GM19193 (cell line): ENCODE data around the gene CCNDBP1.

ENCODE experiments used
- POLR2A ChIP-seq: IDR thresholded peaks from 4 replicates; pipeline ENCODE4 v1.6.1; 2011; ENCODE audit not compliant: insufficient read depth, insufficient read length; ENCODE audit errors: extremely low read depth

The CCNDBP1 gene

DNA sequence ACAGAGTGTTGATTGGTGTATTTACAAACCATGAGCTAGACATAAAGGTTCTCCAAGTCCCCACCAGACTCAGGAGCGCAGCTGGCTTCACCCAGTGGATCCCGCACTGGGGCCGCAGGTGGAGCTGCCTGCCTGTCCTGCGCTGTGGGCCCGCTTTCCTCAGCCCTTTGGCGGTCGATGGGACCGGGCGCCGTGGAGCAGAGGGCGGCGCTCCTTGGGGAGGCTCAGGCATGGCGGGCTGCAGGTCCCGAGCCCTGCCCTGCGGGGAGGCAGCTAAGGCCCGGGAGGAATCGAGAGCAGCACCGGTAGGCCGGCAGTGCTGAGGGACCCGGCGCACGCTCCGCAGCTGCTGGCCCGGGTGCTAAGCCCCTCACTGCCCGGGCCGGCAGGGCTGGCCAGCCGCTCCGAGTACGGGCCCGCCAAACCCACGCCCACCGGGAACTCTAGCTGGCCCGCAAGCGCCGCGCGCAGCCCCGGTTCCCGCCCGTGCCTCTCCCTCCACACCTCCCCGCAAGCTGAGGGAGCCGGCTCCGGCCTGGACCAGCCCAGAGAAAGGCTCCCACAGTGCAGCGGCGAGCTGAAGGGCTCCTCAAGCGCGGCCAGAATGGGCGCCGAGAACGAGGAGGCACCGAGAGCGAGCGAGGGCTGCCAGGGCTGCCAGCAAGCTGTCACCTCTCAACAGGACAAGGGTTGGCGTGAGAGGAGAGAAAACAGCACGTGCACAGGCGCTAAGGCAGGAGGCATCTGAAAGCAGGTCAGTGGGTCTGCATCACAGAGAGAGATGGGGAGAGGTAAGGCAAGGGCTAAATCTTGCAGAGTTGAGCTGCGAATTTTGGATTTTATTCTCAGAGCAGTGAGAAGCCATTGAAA, 41.5 kb downstream of the CCNDBP1 start:
- no peak for TF ChIP-seq POLR2A

DNA sequence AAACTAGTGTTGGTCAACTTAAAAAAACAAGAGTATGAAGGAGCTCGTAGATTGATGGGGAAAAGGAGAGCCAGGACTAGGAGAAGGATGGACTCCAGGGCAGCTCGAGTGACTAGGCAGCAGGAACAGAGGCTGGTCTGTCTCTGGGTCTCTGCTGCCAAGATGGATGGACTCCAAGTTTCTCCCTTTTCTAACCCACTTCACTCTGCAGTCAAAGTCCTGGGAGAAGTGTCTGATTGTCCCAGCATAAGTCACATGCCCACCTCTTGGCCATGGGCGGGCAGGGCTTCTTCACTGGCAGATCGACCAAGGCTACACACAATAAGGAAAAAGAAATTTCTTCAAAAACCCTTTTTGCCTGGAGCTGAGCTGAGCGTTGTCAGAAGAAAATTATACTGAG, 44.8 kb downstream of the CCNDBP1 start:
- TF ChIP-seq POLR2A: no peak

DNA sequence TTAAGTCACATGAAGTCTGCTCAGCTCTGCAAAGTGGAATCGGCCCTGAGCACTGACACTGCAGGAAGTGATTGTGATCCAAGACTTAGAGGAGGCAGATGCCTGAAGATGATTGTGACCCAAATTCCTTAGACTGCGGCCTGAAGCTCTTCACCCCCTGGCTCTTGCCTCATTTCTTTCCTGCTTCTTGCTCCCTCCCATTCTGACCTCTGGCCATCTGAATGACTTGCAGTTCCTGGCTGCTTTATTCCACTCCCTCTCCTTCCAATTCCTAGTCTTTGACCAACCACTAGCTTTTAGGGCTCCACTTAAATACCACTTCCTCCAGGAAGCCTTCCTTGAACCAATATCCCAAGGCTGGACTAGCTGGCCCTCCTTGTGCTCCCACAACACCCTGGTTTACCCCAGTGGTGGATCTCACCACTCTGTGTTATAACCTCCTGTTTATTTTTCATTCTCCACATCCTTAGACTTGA, 45.5 kb downstream of the CCNDBP1 start:
- no peak for TF ChIP-seq POLR2A

DNA sequence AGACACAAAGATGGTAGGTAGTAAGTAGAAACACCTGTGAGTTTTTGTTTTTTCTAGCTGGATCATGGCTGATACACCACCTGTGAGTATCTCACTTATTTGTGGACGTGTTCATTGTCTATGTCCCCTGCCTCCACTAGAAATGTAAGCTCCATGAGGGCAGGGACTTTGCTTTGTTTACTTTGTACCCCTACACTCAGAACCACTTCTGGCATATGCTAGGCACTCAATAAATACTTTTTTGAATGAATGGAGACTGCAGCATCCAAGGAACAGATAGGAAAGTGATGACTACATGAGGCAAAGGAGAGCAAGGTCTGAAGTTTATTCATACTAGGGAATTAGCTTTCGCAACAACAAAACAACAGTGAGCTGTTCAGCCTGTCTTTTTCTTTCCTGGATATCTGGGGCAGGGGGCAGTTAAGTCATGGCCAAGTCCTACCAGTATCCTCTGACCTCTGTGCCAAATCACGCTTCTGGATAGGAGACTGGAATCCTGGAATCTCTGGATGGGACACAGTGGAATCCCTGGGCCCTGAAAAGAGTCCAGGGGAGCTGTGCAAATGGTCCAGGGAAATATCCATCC, 47.2 kb downstream of the CCNDBP1 start:
- TF ChIP-seq POLR2A: no peak

DNA sequence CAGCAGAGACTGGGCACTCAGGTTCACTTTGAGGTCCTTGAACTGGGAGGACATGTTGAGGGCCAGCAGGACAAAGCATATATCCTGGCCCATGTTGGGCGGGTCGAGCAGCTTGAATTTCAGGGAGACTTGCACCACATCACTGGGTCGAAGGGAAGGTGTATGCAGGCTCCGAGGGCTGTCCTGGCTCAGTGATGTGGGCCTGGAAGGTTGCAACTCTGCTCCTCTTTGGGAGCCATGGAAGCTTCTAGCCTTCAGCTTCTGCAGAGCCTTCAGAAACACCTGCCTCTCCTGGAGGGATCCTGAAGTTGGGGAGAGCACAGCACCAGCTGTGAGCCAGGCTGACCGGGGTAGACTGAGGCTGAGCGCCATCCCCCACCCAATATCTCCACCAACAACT, 50.3 kb downstream of the CCNDBP1 start:
- no peak for TF ChIP-seq POLR2A

DNA sequence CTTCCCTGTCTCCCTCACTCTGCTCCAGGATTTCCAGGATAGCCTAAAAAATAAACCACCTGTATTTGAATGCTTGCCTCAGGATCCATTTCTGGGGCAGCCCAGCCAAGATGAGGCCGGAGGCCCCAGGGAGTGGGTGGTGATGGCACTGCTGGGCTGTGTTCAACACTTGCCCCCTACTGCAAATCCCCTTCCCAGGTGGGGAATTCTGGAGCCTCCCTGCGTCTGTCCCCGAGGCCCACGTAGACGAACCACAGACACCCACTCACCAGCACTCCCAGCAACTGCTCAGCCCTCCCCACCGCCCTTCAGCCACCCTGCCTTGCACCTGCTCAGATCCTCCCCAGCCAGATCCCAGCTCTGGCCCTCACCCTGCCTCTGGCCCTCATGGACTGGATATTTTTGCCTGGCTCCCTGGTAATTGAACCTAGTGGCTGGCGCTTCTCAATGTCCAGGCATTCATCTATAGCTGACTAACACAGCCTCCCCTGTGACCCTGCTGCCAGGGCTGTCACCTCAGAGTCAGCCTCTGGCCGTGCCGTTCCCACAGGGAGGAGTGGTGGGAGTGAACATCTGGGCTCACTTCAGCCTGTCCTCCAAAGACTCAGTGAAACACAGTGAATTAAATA, 52.8 kb downstream of the CCNDBP1 start:
- TF ChIP-seq POLR2A: no peak

DNA sequence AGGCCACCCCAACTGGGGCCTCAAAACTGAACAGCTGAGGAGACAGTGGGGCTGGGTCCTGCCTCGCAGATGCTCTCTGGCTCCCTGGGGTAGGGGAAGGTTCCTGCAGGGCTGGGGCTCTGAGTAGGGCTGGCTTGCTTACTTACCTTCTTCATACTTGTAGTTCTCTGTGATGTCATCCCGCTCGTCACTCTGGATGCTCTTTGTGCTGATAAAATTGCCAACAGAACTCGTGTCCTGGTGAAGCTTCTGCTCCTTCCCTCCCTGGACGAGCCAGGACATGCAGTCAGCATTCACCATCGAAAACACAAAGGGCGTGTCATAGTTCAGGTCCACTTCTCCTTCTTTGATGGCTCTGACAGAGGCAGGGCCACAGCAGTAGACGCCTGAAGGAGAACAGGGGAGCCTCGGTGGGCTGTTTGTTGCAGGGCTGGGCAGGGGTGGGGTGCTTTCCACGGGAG, 53.5 kb downstream of the CCNDBP1 start:
- no peak for TF ChIP-seq POLR2A

DNA sequence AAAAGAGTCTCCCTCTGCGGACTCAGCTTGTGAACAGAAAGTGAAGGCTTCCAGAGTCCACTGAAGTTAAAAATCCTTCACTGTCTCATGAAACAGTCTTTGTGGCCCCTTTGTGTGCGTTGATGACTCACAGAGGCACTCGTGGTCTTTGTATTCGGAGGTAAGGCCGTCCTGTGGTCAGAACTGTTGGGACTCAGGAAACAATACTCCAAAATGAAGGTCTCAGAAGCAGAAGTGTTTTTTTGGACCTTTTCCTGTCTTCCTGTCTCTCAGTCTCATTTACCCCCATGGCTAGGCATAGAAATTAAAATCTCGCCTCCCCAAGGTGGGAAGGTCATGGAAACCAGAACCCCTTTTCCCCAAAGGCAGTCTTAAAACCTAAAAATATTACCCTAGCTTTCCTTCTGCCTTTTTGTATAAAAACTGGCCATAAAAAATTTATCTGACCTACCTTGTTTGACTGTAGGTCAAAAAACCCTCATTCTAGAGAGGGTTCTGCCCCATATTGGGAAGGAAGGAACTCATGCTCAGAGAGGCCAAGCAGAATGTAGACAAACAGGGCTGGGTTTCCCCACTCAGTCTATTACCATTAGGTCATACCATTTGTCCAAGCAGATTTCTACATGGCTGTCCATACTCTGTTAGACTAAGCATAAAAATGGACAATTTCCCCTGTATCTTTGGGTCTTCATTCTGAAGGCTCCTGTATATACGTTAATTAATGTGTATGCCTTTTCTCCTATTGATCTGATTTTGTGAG, 54.7 kb downstream of the CCNDBP1 start:
- no peak for TF ChIP-seq POLR2A

DNA sequence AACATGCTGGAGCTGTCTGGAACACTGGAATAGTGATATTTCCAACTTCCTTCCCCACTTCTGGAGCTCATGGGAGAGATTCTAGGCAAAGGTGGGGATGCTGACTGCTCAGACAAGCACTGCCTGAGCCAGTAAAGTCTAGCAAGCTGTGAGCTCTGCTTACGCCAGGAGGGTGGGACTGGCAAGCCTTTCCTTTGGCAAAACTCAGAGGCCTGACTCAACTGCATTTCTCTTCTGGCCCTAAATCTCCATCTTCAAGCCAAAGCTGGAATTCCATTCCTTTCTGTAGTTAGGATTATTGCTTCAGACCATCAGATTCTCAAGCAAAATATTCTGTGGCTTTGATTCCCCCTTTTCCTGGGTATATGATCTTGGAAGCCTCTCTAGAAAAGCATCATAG, 55.9 kb downstream of the CCNDBP1 start:
- no peak for TF ChIP-seq POLR2A

DNA sequence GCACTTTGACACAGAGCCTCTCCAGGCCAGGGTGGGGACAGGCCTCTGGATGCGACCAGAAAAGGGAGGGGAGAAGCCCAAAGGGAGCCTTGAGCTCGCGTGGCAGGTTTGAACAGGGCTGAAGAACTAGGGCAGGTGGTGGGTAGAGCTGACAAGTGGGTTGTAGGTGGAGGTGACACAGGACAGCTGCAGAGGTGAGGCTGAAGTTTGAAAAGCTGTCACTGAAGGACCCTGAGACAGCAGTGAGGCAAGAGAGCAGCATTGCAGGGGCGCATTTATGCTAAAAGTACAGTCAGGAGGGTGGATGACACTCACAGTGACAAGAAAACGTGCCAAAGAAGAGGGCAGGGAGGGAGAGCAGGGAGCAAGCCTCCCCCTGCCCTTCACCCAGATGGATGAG, 57.4 kb downstream of the CCNDBP1 start:
- TF ChIP-seq POLR2A: no peak

DNA sequence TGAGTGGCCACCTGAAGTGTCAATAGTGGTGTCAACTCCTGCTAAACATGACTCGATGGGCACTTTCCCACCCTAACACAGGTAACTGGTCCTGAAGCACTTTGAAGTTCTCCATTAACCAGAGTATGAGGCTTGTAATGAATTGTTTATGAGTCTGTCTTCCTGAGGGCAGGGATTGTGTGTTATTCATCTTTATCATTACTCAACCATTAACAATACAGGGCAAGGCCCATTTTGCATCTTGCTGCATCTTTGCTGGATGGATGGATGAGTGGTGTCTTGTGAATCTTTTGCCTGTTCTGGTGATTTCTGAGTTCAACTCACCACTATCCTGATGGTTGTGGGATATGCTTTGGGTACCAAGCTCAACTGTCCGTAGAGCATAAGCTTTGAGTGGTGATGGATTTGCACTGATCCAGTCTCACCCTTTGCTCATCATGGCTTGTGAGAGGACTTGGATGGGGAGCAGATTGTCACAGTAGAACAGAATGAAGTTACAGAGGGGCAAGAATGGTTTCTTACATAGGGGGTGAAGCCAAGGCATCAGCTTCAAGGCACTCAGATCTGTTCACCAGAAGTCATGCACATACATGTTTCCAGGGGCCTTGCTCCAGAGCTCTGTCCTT, 57.9 kb downstream of the CCNDBP1 start:
- no peak for TF ChIP-seq POLR2A

DNA sequence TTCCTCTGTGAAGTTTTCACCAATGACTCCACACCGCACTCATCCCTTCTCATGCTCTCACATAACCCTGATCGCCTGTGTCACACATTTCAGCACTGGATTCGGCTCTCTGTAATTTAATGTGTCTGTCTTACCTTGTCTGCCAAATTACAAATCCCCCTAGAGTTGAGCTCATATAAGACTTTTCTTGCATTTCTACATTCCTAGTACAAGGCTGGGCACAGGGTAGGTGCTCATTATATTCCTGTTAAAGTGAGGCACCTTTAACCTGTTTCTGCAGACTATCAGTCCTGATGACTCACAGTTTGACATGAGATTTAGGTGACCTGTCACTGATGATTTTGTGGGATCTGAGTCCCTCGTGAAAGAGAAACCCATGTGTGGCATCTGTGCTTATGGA, 58.9 kb downstream of the CCNDBP1 start:
- TF ChIP-seq POLR2A: no peak

DNA sequence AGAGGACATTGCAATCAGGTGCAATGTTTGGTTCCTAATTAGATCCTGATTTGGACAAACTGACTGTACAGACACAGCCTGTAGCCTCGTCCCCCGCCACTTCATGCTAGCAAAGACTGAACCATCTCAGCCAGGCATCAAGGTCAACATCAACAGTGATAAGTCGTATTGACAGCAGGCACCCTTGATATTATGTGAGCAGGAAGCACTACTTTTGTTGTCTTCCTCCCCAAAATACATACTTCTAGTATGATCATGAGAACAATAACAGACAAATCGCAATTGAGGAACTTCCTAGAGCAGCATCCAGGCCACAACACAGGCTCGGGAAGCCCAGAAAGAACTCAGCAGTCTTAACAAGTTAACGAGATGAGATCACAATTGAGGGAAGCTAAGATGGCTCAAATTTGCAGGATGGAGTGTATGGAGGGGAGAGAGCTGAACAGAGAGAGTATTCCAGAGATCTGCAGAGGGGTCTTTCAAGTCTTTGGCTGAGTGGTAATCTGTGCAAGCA, 61.1 kb downstream of the CCNDBP1 start:
- TF ChIP-seq POLR2A: no peak
